Gastroesophageal sphincter (tissue), 3 donors: Measurements from ENCODE around the gene CTNNBIP1.

Source experiments
- CTCF ChIP-seq, 4 experiments: fragments of 200-600 bp in 2 of 4; fragments of 450-650 bp in 2 of 4; sonication (generic) in 1 of 4; IDR thresholded peaks; one replicate each; pipeline ENCODE4 v1.5.1; 2017 to 2019; ENCODE audit warnings: antibody characterized with exemption in 4 of 4, mild to moderate bottlenecking in 2 of 4, moderate library complexity in 2 of 4
- EP300 ChIP-seq: sonication (generic); formaldehyde crosslinking; IDR thresholded peaks from one replicate; pipeline ENCODE4 v1.6.1; 2017; ENCODE audit warnings: antibody characterized with exemption, mild to moderate bottlenecking
- POLR2A ChIP-seq, 2 donors: fragments of 450-650 bp; IDR thresholded peaks; one replicate each; pipeline ENCODE4 v1.6.1; 2017; ENCODE audit warnings: antibody characterized with exemption in 2 of 2, mild to moderate bottlenecking in 2 of 2, moderate library complexity in 1 of 2
- POLR2AphosphoS5 ChIP-seq: sonication (generic); formaldehyde crosslinking; IDR thresholded peaks from one replicate; pipeline ENCODE4 v1.6.1; 2017; ENCODE audit warnings: antibody characterized with exemption

- TF ChIP-seq POLR2AphosphoS5 (no peak), CTCF (IDR thresholded peaks at IDR 0.05) (no peak), EP300 (no peak), POLR2A (IDR thresholded peaks at IDR 0.05) (no peak)
These were observed 7.8 kb upstream of the CTNNBIP1 start for GRCh38 chr1:9917901-9918300.
